Stimulated activated CD8-positive, alpha-beta memory T cell treated with anti-CD3 and anti-CD28 coated beads, Interleukin-4, amount 100 ng/mL, for 24 hours (primary cell): Measurements from ENCODE around the gene HOXA9.

ENCODE experiments used
- DNase-seq: peaks from one replicate; pipeline ENCODE4 v3.0.0-alpha.2; 2020; ENCODE audit warnings: low read depth

Gene HOXA9

DNA sequence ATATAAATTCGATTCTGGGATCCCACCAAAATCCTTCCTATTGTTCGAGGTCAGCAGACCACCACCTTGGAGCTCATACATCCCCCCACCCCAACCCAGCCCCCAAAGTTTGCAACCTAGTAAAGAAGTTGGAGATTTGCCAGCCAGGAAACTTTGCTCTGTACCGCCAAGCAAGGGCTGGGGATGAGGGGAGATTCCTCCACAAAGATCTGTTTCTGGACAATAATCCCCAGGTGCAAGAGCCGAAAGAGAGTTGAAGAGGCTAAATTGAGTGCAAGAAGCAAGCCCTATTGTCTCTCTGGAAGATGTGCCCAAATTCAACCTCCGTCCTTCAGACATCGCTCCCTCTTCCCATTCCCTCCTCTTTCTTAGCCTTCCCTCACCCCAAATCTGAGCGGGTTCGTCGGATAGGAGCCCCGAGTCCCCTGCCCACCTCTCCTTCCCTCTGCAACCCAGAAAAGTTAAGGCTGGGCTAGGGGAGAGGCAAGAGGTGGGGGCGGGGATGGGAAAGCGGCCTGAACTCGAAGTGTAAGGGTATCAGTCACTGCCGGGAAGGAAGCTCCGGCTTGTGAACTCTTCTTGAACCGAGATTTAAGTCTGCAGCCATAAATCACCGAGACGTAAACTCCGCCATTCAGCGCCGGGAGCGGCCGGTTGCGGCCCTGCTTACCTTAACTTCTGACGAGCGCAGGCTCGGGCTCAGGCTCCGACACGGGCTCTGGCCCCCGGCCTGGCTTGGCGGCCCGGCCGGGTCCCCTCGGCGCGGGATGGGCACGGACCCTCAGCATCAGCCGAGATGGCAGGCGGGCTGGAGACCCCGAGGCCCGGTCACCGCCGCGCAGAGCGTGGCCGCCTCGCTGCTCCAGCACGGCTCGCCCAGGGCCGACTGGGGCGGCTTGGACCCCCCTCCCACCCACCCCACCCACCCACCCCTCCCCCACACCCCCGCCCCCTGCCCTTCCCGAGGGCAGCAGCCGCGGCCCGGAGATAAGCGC is 52.1 kb downstream of the HOXA9 start:
- DNase-seq, result no peak
